Measurements from ENCODE around the gene TRAPPC12. TPM values are rescaled to one million over a fixed set of nuclear protein-coding genes. Genes with fewer than 3 reads are reported as not detected.

The TRAPPC12 gene
- total RNA-seq, 4 donors from 2014 or later = 28.4 to 64.7 (median 55.9) TPM

DNA sequence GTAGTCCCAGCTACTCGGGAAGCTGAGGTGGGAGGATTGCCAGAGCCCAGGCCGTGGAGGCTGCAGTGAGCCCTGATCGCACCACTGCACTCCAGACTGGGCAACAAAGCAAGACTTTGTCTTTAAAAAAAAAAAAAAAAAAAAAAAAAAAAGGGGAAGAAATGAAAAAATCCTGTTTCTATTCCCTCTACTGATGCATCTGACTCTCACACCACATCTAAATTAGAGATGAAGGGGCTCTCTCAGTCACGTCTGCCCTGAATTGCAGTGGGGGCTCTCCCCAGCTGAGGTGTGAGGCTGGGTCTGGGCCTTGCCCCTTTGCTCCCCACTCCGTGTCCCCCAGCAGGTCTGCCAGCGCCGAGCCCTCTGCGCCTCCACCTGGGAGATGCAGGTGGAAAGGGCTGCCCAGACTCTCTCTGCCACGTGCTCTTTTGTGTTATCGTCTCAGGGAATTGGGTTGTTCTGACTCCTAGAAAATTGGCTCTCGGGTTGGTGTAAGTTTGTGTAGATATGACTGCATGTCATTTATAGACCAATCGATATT lies 30.2 kb downstream of the TRAPPC12 start:
- TF ChIP-seq, protein P1, sequence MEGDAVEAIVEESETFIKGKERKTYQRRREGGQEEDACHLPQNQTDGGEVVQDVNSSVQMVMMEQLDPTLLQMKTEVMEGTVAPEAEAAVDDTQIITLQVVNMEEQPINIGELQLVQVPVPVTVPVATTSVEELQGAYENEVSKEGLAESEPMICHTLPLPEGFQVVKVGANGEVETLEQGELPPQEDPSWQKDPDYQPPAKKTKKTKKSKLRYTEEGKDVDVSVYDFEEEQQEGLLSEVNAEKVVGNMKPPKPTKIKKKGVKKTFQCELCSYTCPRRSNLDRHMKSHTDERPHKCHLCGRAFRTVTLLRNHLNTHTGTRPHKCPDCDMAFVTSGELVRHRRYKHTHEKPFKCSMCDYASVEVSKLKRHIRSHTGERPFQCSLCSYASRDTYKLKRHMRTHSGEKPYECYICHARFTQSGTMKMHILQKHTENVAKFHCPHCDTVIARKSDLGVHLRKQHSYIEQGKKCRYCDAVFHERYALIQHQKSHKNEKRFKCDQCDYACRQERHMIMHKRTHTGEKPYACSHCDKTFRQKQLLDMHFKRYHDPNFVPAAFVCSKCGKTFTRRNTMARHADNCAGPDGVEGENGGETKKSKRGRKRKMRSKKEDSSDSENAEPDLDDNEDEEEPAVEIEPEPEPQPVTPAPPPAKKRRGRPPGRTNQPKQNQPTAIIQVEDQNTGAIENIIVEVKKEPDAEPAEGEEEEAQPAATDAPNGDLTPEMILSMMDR (IDR thresholded peaks at IDR 0.05) = no peak
- TF ChIP-seq POLR2A (IDR thresholded peaks at IDR 0.05) = no peak
- 86 to 95% methylated on average over 10 to 12 of the region's 12 CpGs for WGBS, 2 donors
- Histone ChIP-seq H3K27ac (no peak overlapping the region), H3K9me3 (no peaks in the 10 kb centered on the region), H3K27me3 (no peaks in the 10 kb centered on the region), H3K4me1 (peaks cover 0 to 25% (median 22%) of the 10 kb centered on the region in 3 donors), H3K4me3 (no peak overlapping the region), H3K36me3 (peaks cover 0 to 42% (median 3%) of the 10 kb centered on the region in 3 donors)
- intact Hi-C loops (cut with DNase I) = no loop called here
- no peak for DNase-seq

DNA sequence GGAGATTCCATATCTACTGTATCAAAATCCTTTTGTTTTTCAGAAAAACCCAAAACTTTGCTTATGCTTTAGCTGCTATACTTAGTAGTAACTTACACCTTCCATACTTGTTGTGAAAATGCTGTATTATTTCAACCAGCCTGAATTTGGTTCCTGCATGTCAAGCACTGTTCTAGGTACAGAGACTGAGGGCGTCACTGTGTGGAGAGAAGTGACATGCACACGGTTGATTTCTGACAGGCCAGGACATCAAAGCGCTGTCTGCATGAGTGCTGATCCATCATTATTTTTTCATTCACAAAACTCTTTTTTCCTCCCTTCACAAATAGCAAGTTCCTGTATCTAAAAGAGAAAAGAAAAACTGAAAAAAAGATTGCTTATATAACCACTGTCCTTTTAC lies 31.6 kb downstream of the TRAPPC12 start:
- H3K36me3 ChIP-seq = peaks cover 0 to 53% (median 13%) of the 10 kb centered on the region in 3 donors
- TF ChIP-seq, protein P1 (IDR thresholded peaks at IDR 0.05) = no peak
- TF ChIP-seq POLR2A (IDR thresholded peaks at IDR 0.05) = no peak
- no peaks in the 10 kb centered on the region for H3K9me3 ChIP-seq
- H3K4me1 ChIP-seq = peaks cover 0 to 11% (median 10%) of the 10 kb centered on the region in 3 donors
- DNase-seq = no peak
- no peak overlapping the region for H3K4me3 ChIP-seq
- WGBS, 2 donors = 82 to 84% methylated on average over 3 of the region's 3 CpGs
- intact Hi-C loops (cut with DNase I) = no loop called here
- no peaks in the 10 kb centered on the region for H3K27me3 ChIP-seq
- H3K27ac ChIP-seq = no peak overlapping the region

DNA sequence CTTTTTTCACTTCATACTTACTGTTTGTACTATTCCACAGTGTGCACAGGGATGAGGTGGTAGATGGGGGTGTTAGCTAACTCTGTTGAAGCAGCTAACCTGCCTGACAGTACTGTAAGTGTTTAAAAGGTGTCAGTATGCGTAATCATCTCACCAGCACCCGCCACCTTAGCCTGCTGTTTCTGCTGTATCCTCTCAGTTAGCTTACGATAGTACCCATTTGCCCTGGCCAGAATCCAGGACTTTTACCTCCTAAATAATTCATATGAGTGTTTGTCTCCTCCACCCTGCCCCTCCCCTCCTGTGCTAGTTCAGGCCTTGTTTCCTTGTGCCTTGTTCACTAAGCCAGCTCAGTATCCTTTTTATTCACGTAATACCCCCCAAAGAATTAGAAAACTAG lies 34.2 kb downstream of the TRAPPC12 start:
- H3K4me1 ChIP-seq = no peaks in the 10 kb centered on the region
- no peaks in the 10 kb centered on the region for H3K27me3 ChIP-seq
- H3K4me3 ChIP-seq = no peak overlapping the region
- peaks cover 0 to 61% (median 19%) of the 10 kb centered on the region in 3 donors for H3K36me3 ChIP-seq
- intact Hi-C loops (cut with DNase I) = no loop called here
- WGBS, 2 donors = 88 to 91% methylated on average over 4 of the region's 4 CpGs
- no peak overlapping the region for H3K27ac ChIP-seq
- no peak for TF ChIP-seq POLR2A (IDR thresholded peaks at IDR 0.05)
- TF ChIP-seq, protein P1 (IDR thresholded peaks at IDR 0.05) = no peak
- H3K9me3 ChIP-seq = no peaks in the 10 kb centered on the region
- no peak for DNase-seq

DNA sequence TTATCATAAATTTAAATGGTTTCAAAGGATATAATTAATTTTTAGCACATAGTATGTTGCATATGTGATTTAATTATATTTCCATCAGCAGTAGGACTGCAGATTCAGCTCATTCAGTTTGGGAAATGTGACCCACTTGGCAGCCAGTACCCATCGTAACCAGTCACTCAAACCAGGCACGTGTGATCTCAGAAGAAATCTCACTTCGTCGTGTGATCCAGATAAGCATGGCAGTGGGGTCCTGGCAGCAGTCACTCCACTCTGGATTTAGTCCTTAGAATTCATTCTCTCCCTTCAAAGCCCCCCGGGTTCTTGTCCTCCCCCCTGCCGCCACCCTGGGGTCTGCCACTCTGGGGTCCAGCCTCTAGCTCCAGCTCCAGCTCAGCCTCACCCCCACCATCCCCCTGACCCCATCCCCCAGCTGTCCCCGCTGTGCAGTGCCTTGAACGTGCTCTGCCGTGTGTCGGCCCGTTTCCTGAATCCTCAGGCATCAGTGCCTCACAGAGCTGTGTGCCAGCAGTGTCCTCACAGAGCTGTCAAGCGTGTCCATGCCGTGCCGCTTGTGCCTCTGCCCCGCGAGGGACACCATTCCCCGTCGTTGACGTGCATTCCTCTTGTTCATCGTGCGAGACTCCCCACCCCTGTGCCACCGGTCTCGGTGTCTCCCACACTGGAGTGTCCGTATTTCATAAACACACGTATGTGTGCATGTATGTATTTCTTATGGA lies 34.8 kb downstream of the TRAPPC12 start:
- Histone ChIP-seq H3K27ac (no peak overlapping the region), H3K36me3 (peaks cover 0 to 63% (median 21%) of the 10 kb centered on the region in 3 donors), H3K27me3 (no peaks in the 10 kb centered on the region), H3K4me1 (no peaks in the 10 kb centered on the region), H3K9me3 (no peaks in the 10 kb centered on the region), H3K4me3 (no peak overlapping the region)
- intact Hi-C loops (cut with DNase I) = no loop called here
- 92 to 94% methylated on average over 24 to 25 of the region's 25 CpGs for WGBS, 2 donors
- no peak for DNase-seq
- no peak for TF ChIP-seq POLR2A (IDR thresholded peaks at IDR 0.05)
- TF ChIP-seq, protein P1 (IDR thresholded peaks at IDR 0.05) = no peak

DNA sequence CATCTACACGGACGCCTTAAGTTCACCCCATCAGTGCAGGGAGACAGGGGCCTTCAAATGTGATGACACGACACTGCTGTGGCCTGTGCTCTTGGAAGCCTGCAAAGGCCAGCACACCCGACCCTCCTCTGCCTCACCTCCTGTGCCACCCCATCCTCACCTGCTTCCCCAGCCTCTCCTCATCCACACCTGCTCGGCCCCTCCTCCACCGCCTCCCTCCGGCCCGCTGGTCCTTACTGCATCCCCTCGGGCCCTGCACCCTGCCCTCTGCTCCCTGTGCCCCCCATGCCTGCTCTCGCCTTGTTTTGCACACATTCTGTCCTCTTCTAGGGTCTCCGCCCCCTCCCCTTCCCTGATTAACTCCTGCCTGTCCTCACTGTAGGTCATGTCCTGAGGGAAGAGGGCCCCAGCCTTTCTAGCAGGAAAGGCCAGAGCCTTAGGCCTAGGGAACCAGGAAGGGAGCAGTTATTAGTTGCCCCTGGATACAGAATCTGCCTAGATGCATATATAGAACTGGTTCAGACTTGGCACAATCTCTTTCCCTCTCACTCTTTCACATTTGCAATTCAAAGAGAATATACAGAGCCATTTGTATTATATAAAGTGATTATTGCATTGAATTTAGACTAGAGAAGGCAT lies 39.4 kb downstream of the TRAPPC12 start:
- peaks cover 6 to 91% (median 21%) of the 10 kb centered on the region in 3 donors for H3K36me3 ChIP-seq
- DNase-seq = no peak

More for the DNA sequence above, 39.4 kb downstream of the TRAPPC12 start:
- Histone ChIP-seq H3K4me1 (no peaks in the 10 kb centered on the region), H3K9me3 (no peaks in the 10 kb centered on the region), H3K27me3 (no peaks in the 10 kb centered on the region), H3K27ac (no peak overlapping the region), H3K4me3 (no peak overlapping the region)
- 77 to 86% methylated on average over 9 of the region's 11 CpGs for WGBS, 2 donors
- TF ChIP-seq, protein P1 (IDR thresholded peaks at IDR 0.05) = no peak
- no peak for TF ChIP-seq POLR2A (IDR thresholded peaks at IDR 0.05)
- intact Hi-C loops (cut with DNase I) = no loop called here

Measured in esophagus squamous epithelium (tissue), 5 donors.